ENCODE data around the gene TRMT1. TPM values are rescaled to one million over a fixed set of nuclear protein-coding genes. Genes with fewer than 3 reads are reported as not detected.

Gene TRMT1
- total RNA-seq, 1 experiment from 2014 or later = 106 TPM

- no peak for TF ChIP-seq CTCF (IDR thresholded peaks at IDR 0.05)
- TF ChIP-seq FOXP4 (CRISPR knock-in tag; IDR thresholded peaks at IDR 0.05) = peak; percentile 84; the same call in 1 of the 2 replicates
- TF ChIP-seq, protein P1, sequence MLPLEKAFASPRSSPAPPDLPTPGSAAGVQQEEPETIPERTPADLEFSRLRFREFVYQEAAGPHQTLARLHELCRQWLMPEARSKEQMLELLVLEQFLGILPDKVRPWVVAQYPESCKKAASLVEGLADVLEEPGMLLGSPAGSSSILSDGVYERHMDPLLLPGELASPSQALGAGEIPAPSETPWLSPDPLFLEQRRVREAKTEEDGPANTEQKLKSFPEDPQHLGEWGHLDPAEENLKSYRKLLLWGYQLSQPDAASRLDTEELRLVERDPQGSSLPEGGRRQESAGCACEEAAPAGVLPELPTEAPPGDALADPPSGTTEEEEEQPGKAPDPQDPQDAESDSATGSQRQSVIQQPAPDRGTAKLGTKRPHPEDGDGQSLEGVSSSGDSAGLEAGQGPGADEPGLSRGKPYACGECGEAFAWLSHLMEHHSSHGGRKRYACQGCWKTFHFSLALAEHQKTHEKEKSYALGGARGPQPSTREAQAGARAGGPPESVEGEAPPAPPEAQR (CRISPR knock-in tag; IDR thresholded peaks at IDR 0.05) = no peak
- TF ChIP-seq PRRX2 (CRISPR knock-in tag; IDR thresholded peaks at IDR 0.05) = no peak
- no peak for TF ChIP-seq GRHL2 (CRISPR knock-in tag; IDR thresholded peaks at IDR 0.05; ENCODE audit: insufficient replicate concordance, severe bottlenecking)
- no peak for TF ChIP-seq JAZF1 (CRISPR knock-in tag; IDR thresholded peaks at IDR 0.05)
- peak; percentile 85 for TF ChIP-seq TEAD1 (CRISPR knock-in tag; IDR thresholded peaks at IDR 0.05)
- TF ChIP-seq, protein P2, sequence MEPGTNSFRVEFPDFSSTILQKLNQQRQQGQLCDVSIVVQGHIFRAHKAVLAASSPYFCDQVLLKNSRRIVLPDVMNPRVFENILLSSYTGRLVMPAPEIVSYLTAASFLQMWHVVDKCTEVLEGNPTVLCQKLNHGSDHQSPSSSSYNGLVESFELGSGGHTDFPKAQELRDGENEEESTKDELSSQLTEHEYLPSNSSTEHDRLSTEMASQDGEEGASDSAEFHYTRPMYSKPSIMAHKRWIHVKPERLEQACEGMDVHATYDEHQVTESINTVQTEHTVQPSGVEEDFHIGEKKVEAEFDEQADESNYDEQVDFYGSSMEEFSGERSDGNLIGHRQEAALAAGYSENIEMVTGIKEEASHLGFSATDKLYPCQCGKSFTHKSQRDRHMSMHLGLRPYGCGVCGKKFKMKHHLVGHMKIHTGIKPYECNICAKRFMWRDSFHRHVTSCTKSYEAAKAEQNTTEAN (CRISPR knock-in tag; IDR thresholded peaks at IDR 0.05) = peak; percentile 85
- peak; percentile 41; the same call in 1 of the 2 replicates for TF ChIP-seq CDX4 (CRISPR knock-in tag; IDR thresholded peaks at IDR 0.05; ENCODE audit: borderline replicate concordance)
- TF ChIP-seq FOXP1 (CRISPR knock-in tag; IDR thresholded peaks at IDR 0.05; ENCODE audit: borderline replicate concordance) = peak; percentile 94
- TF ChIP-seq ZNF396 (CRISPR knock-in tag; IDR thresholded peaks at IDR 0.05; ENCODE audit: borderline replicate concordance) = no peak
- TF ChIP-seq CREB1 (CRISPR knock-in tag; IDR thresholded peaks at IDR 0.05) = 0 out of 2 replicates have a peak, but pooled peaks have one; percentile 72
- peak; percentile 84 for TF ChIP-seq MYBL2 (CRISPR knock-in tag; IDR thresholded peaks at IDR 0.05)
- no peak for TF ChIP-seq ZNF138 (CRISPR knock-in tag; conservative IDR thresholded peaks at IDR 0.05)
- no peak for TF ChIP-seq FOXJ3 (CRISPR knock-in tag; IDR thresholded peaks at IDR 0.05; ENCODE audit: borderline replicate concordance)
- peak; percentile 24; the same call in 1 of the 2 replicates for TF ChIP-seq ZNF263 (CRISPR knock-in tag; IDR thresholded peaks at IDR 0.05; ENCODE audit: low read depth)
- no peak for TF ChIP-seq SOX15 (CRISPR knock-in tag; IDR thresholded peaks at IDR 0.05)
- peak; percentile 79 for TF ChIP-seq ZNF416 (CRISPR knock-in tag; IDR thresholded peaks at IDR 0.05)
Observed at GRCh38 chr19:13152974-13153568, 36.5 kb upstream of the TRMT1 start (continued).

GRCh38 chr19:13152356-13152973 is 35.9 kb upstream of the TRMT1 start:
- CTCF ChIA-PET = interaction anchor here (0.8 to 2.2 kb wide), 6 partner anchors 11 to 985 kb away, joined by 3 to 21 read pairs (median 4); no protein-coding TSS in a partner anchor
- no peak for ATAC-seq
- H3K36me3 Mint-ChIP-seq = peaks cover 20% of the 10 kb centered on the region
- peak overlapping the region; percentile 99 for H3K27ac Mint-ChIP-seq
- H3K27me3 Mint-ChIP-seq (ENCODE audit: low read depth) = peaks cover 7% of the 10 kb centered on the region; the same call in 1 of the 2 replicates
- DNase-seq (ENCODE audit: low spot score) = no peak
- peak overlapping the region; percentile 92 for H3K4me3 Mint-ChIP-seq
- H3K4me1 Mint-ChIP-seq = peaks cover 25% of the 10 kb centered on the region
- no peaks in the 10 kb centered on the region for H3K9me3 Mint-ChIP-seq
- POLR2A ChIA-PET = interaction anchor here (0.6 to 5.5 kb wide), 17 partner anchors 12 to 1577 kb away, joined by 3 to 167 read pairs (median 4); partner anchors contain the start of gene NACC1
- TF ChIP-seq, protein P3, sequence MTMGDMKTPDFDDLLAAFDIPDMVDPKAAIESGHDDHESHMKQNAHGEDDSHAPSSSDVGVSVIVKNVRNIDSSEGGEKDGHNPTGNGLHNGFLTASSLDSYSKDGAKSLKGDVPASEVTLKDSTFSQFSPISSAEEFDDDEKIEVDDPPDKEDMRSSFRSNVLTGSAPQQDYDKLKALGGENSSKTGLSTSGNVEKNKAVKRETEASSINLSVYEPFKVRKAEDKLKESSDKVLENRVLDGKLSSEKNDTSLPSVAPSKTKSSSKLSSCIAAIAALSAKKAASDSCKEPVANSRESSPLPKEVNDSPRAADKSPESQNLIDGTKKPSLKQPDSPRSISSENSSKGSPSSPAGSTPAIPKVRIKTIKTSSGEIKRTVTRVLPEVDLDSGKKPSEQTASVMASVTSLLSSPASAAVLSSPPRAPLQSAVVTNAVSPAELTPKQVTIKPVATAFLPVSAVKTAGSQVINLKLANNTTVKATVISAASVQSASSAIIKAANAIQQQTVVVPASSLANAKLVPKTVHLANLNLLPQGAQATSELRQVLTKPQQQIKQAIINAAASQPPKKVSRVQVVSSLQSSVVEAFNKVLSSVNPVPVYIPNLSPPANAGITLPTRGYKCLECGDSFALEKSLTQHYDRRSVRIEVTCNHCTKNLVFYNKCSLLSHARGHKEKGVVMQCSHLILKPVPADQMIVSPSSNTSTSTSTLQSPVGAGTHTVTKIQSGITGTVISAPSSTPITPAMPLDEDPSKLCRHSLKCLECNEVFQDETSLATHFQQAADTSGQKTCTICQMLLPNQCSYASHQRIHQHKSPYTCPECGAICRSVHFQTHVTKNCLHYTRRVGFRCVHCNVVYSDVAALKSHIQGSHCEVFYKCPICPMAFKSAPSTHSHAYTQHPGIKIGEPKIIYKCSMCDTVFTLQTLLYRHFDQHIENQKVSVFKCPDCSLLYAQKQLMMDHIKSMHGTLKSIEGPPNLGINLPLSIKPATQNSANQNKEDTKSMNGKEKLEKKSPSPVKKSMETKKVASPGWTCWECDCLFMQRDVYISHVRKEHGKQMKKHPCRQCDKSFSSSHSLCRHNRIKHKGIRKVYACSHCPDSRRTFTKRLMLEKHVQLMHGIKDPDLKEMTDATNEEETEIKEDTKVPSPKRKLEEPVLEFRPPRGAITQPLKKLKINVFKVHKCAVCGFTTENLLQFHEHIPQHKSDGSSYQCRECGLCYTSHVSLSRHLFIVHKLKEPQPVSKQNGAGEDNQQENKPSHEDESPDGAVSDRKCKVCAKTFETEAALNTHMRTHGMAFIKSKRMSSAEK (CRISPR knock-in tag; IDR thresholded peaks at IDR 0.05; ENCODE audit: borderline replicate concordance) = 0 out of 2 replicates have a peak, but pooled peaks have one; percentile 29
- TF ChIP-seq NR2C2 (CRISPR knock-in tag; IDR thresholded peaks at IDR 0.05) (no peak), TEAD1 (CRISPR knock-in tag; IDR thresholded peaks at IDR 0.05) (no peak), SMAD3 (CRISPR knock-in tag; IDR thresholded peaks at IDR 0.05; ENCODE audit: borderline replicate concordance) (no peak)
- TF ChIP-seq, protein P4, sequence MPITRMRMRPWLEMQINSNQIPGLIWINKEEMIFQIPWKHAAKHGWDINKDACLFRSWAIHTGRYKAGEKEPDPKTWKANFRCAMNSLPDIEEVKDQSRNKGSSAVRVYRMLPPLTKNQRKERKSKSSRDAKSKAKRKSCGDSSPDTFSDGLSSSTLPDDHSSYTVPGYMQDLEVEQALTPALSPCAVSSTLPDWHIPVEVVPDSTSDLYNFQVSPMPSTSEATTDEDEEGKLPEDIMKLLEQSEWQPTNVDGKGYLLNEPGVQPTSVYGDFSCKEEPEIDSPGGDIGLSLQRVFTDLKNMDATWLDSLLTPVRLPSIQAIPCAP (CRISPR knock-in tag; IDR thresholded peaks at IDR 0.05) = 0 out of 2 replicates have a peak, but pooled peaks have one; percentile 58

Data from WTC11 (cell line).